ENCODE data around the gene PTOV1.

DNA sequence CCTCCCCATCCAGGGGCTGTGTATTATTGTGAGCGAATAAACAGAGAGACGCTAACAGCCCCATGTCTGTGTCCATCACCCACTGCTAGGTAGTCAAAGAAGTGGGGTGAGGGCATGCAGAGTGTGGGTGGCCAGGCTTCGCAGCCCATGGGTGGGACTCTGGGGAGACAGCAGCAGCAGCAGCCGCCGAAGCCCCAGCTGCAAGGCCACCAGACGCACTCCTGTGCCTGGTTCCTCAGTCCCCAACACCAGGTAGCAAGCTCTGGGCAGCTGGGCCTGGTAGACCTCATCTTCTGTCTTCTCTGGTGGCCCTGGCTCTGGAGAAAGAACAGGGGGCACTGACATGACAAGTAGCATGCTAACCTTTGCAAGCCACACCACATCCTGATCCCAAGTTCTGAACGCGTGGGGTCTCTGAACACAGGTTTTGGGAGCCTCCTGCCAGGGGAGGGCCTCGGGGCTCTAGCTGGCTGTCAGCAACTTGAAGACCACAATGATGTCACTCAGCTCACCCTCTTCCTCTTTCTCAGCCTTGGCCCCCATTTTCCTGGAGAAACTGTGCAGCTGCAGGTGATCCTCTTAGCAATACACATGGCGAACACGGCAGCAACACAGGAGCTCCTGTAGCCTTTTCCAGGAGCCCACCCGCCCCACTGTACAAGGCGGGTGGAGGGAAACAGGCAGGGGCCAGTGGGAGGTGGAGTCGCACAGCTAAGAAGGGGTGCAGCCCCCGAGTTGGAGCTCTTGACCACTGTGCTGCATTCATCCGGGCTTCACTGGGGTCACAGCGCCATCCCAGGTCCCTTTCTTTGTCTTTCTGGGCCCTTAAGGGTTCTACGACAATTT is 43.7 kb upstream of the PTOV1 start:
- TF ChIP-seq, protein P1, sequence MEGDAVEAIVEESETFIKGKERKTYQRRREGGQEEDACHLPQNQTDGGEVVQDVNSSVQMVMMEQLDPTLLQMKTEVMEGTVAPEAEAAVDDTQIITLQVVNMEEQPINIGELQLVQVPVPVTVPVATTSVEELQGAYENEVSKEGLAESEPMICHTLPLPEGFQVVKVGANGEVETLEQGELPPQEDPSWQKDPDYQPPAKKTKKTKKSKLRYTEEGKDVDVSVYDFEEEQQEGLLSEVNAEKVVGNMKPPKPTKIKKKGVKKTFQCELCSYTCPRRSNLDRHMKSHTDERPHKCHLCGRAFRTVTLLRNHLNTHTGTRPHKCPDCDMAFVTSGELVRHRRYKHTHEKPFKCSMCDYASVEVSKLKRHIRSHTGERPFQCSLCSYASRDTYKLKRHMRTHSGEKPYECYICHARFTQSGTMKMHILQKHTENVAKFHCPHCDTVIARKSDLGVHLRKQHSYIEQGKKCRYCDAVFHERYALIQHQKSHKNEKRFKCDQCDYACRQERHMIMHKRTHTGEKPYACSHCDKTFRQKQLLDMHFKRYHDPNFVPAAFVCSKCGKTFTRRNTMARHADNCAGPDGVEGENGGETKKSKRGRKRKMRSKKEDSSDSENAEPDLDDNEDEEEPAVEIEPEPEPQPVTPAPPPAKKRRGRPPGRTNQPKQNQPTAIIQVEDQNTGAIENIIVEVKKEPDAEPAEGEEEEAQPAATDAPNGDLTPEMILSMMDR (IDR thresholded peaks at IDR 0.05; ENCODE audit: low read length) = no peak
- TF ChIP-seq EZH2 (optimal IDR thresholded peaks at IDR 0.05; ENCODE audit: low read depth, low read length) (no peak), EZH2phosphoT487 (IDR thresholded peaks at IDR 0.05; ENCODE audit: low read length) (no peak)

All from MM.1S (cell line).